Calu3 (cell line): ENCODE data around the gene NDE1. TPM values are rescaled to one million over a fixed set of nuclear protein-coding genes. Genes with fewer than 3 reads are reported as not detected.
"Not testable (repeated sequence)": the region's sequence is repeated elsewhere in the genome, so short reads cannot be mapped to it uniquely, and the experiment has no call there.

Experiments
- BruUV-seq: library from RNA; stranded (reverse); fragments of 400-500 nt; replicated peaks from 2 replicates; lab custom pipeline; 2021; lab: Mats Ljungman, UMichigan
- CTCF ChIA-PET: fragments of 300-600 bp; sonication (Branson Sonifier 250); formaldehyde crosslinking; loops from one replicate; lab custom pipeline; 2022; ENCODE audit warnings: antibody characterized with exemption; lab: Charles Lee
- DNase-seq: peaks from one replicate; pipeline ENCODE4 v3.0.0; 2022
- H3K27ac Mint-ChIP-seq: one replicate; pipeline ENCODE4 v1.8.0; 2022; ENCODE audit warnings: mixed read lengths; ENCODE audit not compliant: unreplicated experiment
- H3K27me3 Mint-ChIP-seq: one replicate; pipeline ENCODE4 v1.8.0; 2022; ENCODE audit warnings: mixed read lengths; ENCODE audit not compliant: unreplicated experiment
- H3K36me3 Mint-ChIP-seq: one replicate; pipeline ENCODE4 v1.8.0; 2022; ENCODE audit warnings: mild to moderate bottlenecking, moderate library complexity, mixed read lengths; ENCODE audit not compliant: insufficient read depth, unreplicated experiment
- H3K4me1 Mint-ChIP-seq: one replicate; pipeline ENCODE4 v1.8.0; 2022; ENCODE audit warnings: mild to moderate bottlenecking, low read depth, mixed read lengths; ENCODE audit not compliant: unreplicated experiment
- H3K4me3 Mint-ChIP-seq: one replicate; pipeline ENCODE4 v1.8.0; 2022; ENCODE audit warnings: mild to moderate bottlenecking, low read depth, moderate library complexity, mixed read lengths; ENCODE audit not compliant: unreplicated experiment
- H3K9me3 Mint-ChIP-seq: one replicate; pipeline ENCODE4 v1.8.0; 2022; ENCODE audit warnings: low read depth, mixed read lengths; ENCODE audit not compliant: unreplicated experiment
- intact Hi-C: fragments of 100-400 bp; cut with micrococcal nuclease; formaldehyde crosslinking; loops from one replicate; pipeline ENCODE4 v1.10.0; 2022; ENCODE audit not compliant: unreplicated experiment
- total RNA-seq: library from RNA; stranded (reverse); gene quantifications from 2 replicates; pipeline ENCODE4 v1.2.3, GENCODE V29; 2022
- TF ChIP-seq, protein P1 (sequence below): fragments of 200-600 bp; IDR thresholded peaks from one replicate; pipeline ENCODE4 v1.8.0; 2022; ENCODE audit warnings: antibody characterized with exemption; ENCODE audit not compliant: unreplicated experiment

The NDE1 gene
- total RNA-seq, 1 experiment from 2014 or later = 71.1 TPM

DNA sequence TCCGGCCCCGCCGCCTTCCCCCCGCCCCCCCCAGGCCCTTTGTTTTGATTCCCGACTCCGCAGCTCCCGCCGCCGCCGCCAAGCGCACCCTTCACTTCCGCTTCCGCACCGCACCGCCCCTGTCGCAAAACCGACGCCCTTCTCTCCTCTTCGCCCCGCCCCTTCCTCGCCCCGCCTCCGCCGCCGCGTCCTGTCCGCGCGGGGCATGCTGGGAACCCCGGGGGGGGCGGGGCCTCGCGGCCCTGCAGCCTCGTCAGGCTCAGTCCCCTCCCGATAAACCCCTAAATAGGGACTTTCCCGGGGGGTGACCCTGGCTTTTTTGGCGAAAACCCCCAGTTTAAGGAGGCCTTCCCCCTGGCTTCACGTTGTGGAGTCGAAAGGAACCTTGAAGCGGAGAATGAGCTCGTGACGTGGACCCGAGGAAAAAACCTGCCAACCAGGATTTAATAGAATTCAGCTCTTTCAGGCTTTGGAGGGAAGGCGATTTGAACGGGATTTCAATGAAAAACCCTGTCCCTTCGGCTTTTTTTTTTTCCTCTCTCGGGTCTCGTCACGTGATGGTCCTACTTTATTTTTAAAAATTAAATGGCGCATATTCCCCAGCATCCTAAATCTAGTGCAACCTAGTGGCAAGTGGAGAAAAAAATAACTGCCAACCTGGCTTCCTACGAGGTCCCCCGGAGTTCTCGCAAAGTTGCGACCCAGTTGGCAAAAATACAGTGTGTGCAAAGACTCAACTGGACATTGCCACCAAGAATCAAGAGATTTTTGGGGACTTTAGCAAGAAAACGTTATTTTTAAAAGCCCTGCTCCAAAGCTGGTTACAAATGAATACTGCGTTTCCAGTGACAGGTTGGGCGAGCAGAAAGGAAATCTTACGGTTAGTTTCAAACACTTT is 6.7 kb upstream of the NDE1 start, which contains the start of gene MARF1:
MARF1 (minus strand) TSS at position 107 of the 898 bp plus-strand sequence. CDS start 3,921 bp downstream, outside the sequence.
- intact Hi-C loops = loop anchor here (2.0 to 10.0 kb wide), 2 partner anchors 52 to 198 kb away; no protein-coding TSS in a partner anchor
- Mint-ChIP-seq H3K4me1 (peaks cover 30% of the 10 kb centered on the region), H3K36me3 (peaks cover 41% of the 10 kb centered on the region), H3K4me3 (peak within 1 kb of the TSS; percentile 89), H3K9me3 (no peaks in the 10 kb centered on the region), H3K27ac (peak within 1 kb of the TSS; percentile 95), H3K27me3 (no peaks in the 10 kb centered on the region)
- TF ChIP-seq, protein P1, sequence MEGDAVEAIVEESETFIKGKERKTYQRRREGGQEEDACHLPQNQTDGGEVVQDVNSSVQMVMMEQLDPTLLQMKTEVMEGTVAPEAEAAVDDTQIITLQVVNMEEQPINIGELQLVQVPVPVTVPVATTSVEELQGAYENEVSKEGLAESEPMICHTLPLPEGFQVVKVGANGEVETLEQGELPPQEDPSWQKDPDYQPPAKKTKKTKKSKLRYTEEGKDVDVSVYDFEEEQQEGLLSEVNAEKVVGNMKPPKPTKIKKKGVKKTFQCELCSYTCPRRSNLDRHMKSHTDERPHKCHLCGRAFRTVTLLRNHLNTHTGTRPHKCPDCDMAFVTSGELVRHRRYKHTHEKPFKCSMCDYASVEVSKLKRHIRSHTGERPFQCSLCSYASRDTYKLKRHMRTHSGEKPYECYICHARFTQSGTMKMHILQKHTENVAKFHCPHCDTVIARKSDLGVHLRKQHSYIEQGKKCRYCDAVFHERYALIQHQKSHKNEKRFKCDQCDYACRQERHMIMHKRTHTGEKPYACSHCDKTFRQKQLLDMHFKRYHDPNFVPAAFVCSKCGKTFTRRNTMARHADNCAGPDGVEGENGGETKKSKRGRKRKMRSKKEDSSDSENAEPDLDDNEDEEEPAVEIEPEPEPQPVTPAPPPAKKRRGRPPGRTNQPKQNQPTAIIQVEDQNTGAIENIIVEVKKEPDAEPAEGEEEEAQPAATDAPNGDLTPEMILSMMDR = peak; percentile 37
- peak; percentile 100 for DNase-seq
- CTCF ChIA-PET = interaction anchor here (0.6 to 2.0 kb wide), 8 partner anchors 53 to 1723 kb away, joined by 3 to 9 read pairs (median 3); partner anchors contain the start of gene ERCC4
- TSS peak; percentile 93 for BruUV-seq

DNA sequence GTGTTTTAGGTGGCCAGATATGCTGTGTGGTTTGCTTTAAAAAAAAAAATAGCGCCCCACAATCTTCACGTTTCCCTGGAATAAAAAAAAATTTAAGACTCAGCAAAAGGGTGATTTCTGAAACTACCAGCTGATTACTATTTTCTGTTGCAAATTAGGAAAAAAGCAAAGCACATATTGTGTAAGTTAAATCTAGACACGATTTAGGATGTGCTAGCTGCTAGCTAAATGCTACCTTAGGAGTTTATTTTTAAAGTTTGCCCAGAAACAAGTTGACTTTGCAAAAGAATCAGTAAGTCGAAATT is 6.1 kb upstream of the NDE1 start:
- H3K9me3 Mint-ChIP-seq = no peaks in the 10 kb centered on the region
- H3K27me3 Mint-ChIP-seq = no peaks in the 10 kb centered on the region
- H3K4me1 Mint-ChIP-seq = peaks cover 30% of the 10 kb centered on the region
- no peak for DNase-seq
- BruUV-seq = no TSS peak
- TF ChIP-seq, protein P1 = no peak
- peak overlapping the region; percentile 95 for H3K27ac Mint-ChIP-seq
- peaks cover 37% of the 10 kb centered on the region for H3K36me3 Mint-ChIP-seq
- intact Hi-C loops = loop anchor here (2.0 to 10.0 kb wide), 2 partner anchors 53 to 199 kb away; no protein-coding TSS in a partner anchor
- H3K4me3 Mint-ChIP-seq = peak overlapping the region; percentile 89
- CTCF ChIA-PET = interaction anchor here (0.6 to 2.0 kb wide), 2 partner anchors 93 to 155 kb away, joined by 3 to 9 read pairs; no protein-coding TSS in a partner anchor

DNA sequence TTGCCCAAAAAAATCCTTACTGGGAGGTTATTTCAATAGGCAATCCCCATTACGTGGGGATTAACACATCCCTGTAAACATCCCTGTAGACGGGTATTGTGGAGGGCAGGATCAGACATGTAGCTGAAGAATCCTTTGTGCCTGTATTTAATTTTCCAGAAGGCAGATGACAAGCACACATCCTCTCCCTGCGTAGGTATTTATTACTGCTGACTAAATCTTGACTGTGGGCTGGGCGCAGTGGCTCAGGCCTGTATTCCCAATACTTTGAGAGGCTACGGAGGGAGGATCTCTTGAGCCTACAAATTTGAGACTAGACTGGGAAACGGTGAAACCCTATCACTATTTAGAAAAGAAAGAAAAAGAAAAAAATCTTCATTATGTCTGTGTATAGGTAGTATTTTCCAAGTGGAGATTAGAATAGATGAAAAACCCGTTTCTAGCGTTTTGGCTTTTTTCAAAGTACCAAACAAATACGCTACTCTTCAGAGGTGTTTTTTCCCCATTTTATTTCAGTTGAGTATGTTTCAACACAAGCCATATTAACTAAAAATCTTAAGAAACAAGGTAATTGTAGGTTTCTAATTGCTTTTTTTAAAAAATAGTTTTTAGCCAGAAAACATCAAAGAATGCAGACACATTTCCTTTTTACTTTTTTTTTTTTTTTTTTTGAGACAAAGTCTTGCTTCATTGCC is 5.6 kb upstream of the NDE1 start:
- H3K4me3 Mint-ChIP-seq = peak overlapping the region; percentile 89
- peak overlapping the region; percentile 95 for H3K27ac Mint-ChIP-seq
- CTCF ChIA-PET = interaction anchor here (0.5 to 2.0 kb wide), 6 partner anchors 18 to 162 kb away, joined by 3 to 9 read pairs (median 4); no protein-coding TSS in a partner anchor
- H3K4me1 Mint-ChIP-seq = peaks cover 30% of the 10 kb centered on the region
- intact Hi-C loops = loop anchor here (10.0 kb wide), 1 partner anchor 200 kb away; no protein-coding TSS in a partner anchor
- BruUV-seq = no TSS peak
- no peak for DNase-seq
- TF ChIP-seq, protein P1 = no peak
- H3K27me3 Mint-ChIP-seq = no peaks in the 10 kb centered on the region
- H3K36me3 Mint-ChIP-seq = peaks cover 37% of the 10 kb centered on the region
- no peaks in the 10 kb centered on the region for H3K9me3 Mint-ChIP-seq

DNA sequence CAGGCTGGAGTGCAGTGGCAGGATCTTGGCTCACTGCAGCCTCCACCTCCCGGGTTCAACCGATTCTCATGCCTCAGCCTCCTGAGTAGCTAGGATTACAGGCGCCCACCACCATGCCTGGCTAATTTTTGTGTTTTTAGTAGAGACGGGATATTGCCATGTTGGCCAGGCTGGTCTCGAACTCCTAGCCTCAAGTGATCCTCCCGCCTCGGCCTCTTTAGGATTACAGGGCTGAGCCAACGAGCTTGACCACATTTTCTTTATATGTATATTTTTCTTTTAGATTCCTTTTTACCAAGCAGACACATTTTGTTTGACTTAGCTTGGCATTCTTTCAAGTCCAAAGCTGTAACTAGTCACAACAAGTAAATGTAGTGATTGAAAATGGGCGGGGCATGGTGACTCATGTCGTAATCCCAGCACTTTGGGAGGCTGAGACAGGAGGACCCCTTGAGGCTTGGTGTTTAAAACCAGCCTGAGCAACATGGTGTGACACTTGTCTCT is 5.0 kb upstream of the NDE1 start:
- intact Hi-C loops = loop anchor here (10.0 kb wide), 1 partner anchor 200 kb away; no protein-coding TSS in a partner anchor
- peak; percentile 87 for DNase-seq
- not testable (repeated sequence) for H3K27me3 Mint-ChIP-seq, H3K9me3 Mint-ChIP-seq, BruUV-seq, H3K4me3 Mint-ChIP-seq
- peaks cover 30% of the 10 kb centered on the region for H3K4me1 Mint-ChIP-seq
- H3K27ac Mint-ChIP-seq = peak overlapping the region; percentile 61
- peaks cover 38% of the 10 kb centered on the region for H3K36me3 Mint-ChIP-seq
- CTCF ChIA-PET = interaction anchor here (0.5 to 1.4 kb wide), 4 partner anchors 18 to 163 kb away, joined by 3 to 5 read pairs (median 4); no protein-coding TSS in a partner anchor

DNA sequence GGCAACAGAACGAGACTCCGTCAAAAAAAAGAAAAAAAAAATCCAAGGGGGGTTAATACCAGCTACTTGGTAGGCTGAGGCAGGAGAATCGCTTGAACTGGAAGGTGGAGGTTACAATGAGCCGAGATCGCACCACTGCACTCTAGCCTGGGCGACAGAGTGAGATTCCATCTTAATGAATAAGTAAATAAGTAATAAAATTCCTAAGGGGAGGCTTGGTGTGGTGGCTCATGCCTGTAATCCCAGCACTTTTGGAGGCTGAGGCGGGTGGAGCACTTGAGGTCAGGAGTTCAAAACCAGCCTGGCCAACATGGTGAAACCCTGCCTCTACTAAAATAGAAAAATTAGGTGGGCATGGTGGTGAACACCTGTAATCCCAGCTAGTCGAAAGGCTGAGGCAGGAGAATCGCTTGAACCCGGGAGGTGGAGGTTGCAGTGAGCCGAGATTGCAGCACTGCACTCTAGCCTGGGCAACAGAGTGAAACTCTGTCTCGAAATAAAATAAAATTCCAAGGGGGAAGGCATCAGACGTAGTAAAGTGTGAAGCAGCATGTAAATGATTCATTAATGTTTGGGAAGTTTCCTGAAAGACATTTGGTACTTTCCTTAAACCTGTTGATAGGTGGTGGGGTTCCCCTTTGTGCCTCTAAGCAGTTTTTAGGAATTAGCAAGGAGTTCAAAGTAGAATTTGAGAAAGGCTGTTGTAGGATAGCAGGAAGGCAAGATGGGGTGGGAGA is 3.3 kb upstream of the NDE1 start:
- H3K4me3 Mint-ChIP-seq, DNase-seq, CTCF ChIA-PET, BruUV-seq, H3K27me3 Mint-ChIP-seq, H3K27ac Mint-ChIP-seq, H3K9me3 Mint-ChIP-seq: not testable (repeated sequence)
- Mint-ChIP-seq H3K36me3 (peaks cover 49% of the 10 kb centered on the region), H3K4me1 (peaks cover 21% of the 10 kb centered on the region)
- intact Hi-C loops = loop anchor here (10.0 kb wide), 1 partner anchor 202 kb away; no protein-coding TSS in a partner anchor
